DND-41 (cell line): Measurements from ENCODE around the gene KLHL11.

ENCODE experiments used
- ATAC-seq: fragments of 200-7000 bp; cut with Tn5 transposase; 3 replicates; pipeline ENCODE4 v1.9.1; 2021; ENCODE audit warnings: low read depth; ENCODE audit not compliant: insufficient read depth
- DNase-seq: peaks from one replicate; pipeline ENCODE4 v3.0.0-alpha.2; 2020
- H2AFZ ChIP-seq: 2 replicates; pipeline ENCODE4 v1.6.0; 2012; ENCODE audit warnings: low read depth, low read length
- H3K27ac ChIP-seq: 2 replicates; pipeline ENCODE4 v1.5.1; 2012; ENCODE audit warnings: low read length, inconsistent platforms
- H3K27me3 ChIP-seq: fragments of 200-600 bp; sonication (generic); 2 replicates; pipeline ENCODE4 v1.6.0; 2012; ENCODE audit warnings: low read length, mild to moderate bottlenecking, inconsistent platforms; ENCODE audit not compliant: insufficient read depth, poor library complexity
- H3K36me3 ChIP-seq: 2 replicates; pipeline ENCODE4 v1.5.1; 2012; ENCODE audit warnings: low read length, inconsistent platforms; ENCODE audit not compliant: insufficient read depth
- H3K4me1 ChIP-seq: 2 replicates; pipeline ENCODE4 v1.5.1; 2012; ENCODE audit warnings: mild to moderate bottlenecking, low read length; ENCODE audit not compliant: insufficient read depth
- H3K4me2 ChIP-seq: 2 replicates; pipeline ENCODE4 v1.6.0; 2012; ENCODE audit warnings: mild to moderate bottlenecking, moderate library complexity, low read length, inconsistent platforms; ENCODE audit not compliant: insufficient read depth
- H3K4me3 ChIP-seq, 2 experiments: fragments of 200-600 bp in 1 of 2; shearing (Covaris generic) in 1 of 2; 2 replicates each; pipeline ENCODE4 v1.5.1; 2012 to 2016; ENCODE audit warnings: inconsistent platforms in 2 of 2, low read length in 2 of 2, mild to moderate bottlenecking in 2 of 2, low read depth in 1 of 2, moderate library complexity in 1 of 2
- H3K79me2 ChIP-seq: 2 replicates; pipeline ENCODE4 v1.6.0; 2012; ENCODE audit warnings: low read length, inconsistent platforms; ENCODE audit not compliant: insufficient read depth
- H3K9ac ChIP-seq: 2 replicates; pipeline ENCODE4 v1.6.0; 2012; ENCODE audit warnings: low read depth, mild to moderate bottlenecking, inconsistent platforms, low read length, moderate library complexity
- H3K9me3 ChIP-seq: 2 replicates; pipeline ENCODE4 v1.5.1; 2012; ENCODE audit warnings: low read length, moderate library complexity, mild to moderate bottlenecking, inconsistent platforms; ENCODE audit not compliant: insufficient read depth, severe bottlenecking
- H4K20me1 ChIP-seq: 2 replicates; pipeline ENCODE4 v1.6.0; 2012; ENCODE audit warnings: low read length; ENCODE audit not compliant: insufficient read depth
- EZH2 ChIP-seq: IDR thresholded peaks from 3 replicates; pipeline ENCODE4 v1.6.1; 2012; ENCODE audit warnings: borderline replicate concordance, low read depth, mild to moderate bottlenecking, moderate library complexity, low read length, inconsistent platforms; ENCODE audit not compliant: severe bottlenecking
- TF ChIP-seq, protein P1 (sequence below): IDR thresholded peaks from 2 replicates; pipeline ENCODE4 v1.5.1; 2012; ENCODE audit warnings: borderline replicate concordance, low read length, moderate library complexity, mild to moderate bottlenecking; ENCODE audit not compliant: poor library complexity, severe bottlenecking; ENCODE audit errors: extremely low read depth

KLHL11 gene

DNA sequence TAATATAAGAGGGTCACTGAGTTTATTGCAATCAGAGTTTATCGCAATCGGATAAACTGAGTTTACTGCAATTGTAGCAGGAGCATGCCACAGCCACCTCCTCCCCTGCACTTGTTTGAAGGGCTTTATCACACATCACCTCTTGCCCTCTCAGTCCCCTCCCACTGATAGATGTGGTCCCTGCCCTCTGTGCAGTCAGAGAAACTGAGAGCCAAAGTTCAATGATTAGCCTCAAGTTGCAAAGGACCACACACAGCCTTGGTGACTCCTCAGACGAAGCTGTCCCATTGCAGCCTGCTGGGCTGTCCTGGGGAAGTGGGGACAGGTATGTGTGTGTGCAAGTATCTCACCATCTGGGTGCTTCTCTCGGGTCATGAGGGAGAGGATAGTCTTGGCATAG is 39.9 kb upstream of the KLHL11 start:
- Histone ChIP-seq H3K27me3 (no peaks in the 10 kb centered on the region), H3K4me2 (no peak overlapping the region), H3K4me1 (no peaks in the 10 kb centered on the region), H3K36me3 (peaks cover 97% of the 10 kb centered on the region), H4K20me1 (peaks cover 24% of the 10 kb centered on the region), H2AFZ (no peak overlapping the region), H3K27ac (no peak overlapping the region), H3K9me3 (no peaks in the 10 kb centered on the region), H3K4me3 (no peak overlapping the region), H3K79me2 (no peaks in the 10 kb centered on the region), H3K9ac (no peak overlapping the region)
- ATAC-seq: no peak
- DNase-seq: no peak
- TF ChIP-seq EZH2: no peak

DNA sequence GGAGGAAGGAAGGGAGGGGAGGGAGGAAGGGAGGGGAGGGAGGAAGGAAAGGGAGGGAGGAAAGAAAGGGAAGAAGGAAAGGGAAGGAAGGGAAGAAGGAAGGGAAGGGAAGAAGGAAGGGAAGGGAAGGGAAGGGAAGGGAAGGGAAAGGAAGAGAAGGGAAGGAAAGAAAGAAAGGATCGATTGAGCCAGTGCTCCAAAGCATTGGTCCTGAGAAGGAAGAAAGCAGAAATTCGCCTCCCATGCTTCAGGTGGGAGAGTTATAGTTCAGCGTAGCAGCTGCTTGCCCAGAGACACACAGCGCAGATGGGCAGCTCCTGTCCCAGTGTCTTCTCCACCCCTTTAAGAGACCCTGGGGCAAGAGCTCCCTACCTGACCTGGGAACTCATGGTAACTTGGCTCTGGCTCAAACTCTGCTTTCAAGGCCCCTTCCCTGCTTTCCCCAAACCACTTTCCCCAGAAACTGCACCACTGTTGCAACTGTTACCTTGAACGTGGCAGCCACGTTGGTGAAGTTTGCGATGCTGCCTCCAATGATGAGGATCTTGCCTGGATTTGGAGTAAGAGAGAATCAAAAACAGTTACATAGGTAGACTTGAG is 39.1 kb upstream of the KLHL11 start:
- Histone ChIP-seq H3K27ac (no peak overlapping the region), H3K27me3 (no peaks in the 10 kb centered on the region), H4K20me1 (peaks cover 21% of the 10 kb centered on the region), H2AFZ (no peak overlapping the region), H3K4me3 (no peak overlapping the region), H3K4me2 (no peak overlapping the region), H3K4me1 (no peaks in the 10 kb centered on the region), H3K9ac (no peak overlapping the region), H3K9me3 (no peaks in the 10 kb centered on the region), H3K79me2 (no peaks in the 10 kb centered on the region), H3K36me3 (peaks cover 95% of the 10 kb centered on the region)
- no peak for ATAC-seq
- no peak for DNase-seq
- TF ChIP-seq, protein P1, sequence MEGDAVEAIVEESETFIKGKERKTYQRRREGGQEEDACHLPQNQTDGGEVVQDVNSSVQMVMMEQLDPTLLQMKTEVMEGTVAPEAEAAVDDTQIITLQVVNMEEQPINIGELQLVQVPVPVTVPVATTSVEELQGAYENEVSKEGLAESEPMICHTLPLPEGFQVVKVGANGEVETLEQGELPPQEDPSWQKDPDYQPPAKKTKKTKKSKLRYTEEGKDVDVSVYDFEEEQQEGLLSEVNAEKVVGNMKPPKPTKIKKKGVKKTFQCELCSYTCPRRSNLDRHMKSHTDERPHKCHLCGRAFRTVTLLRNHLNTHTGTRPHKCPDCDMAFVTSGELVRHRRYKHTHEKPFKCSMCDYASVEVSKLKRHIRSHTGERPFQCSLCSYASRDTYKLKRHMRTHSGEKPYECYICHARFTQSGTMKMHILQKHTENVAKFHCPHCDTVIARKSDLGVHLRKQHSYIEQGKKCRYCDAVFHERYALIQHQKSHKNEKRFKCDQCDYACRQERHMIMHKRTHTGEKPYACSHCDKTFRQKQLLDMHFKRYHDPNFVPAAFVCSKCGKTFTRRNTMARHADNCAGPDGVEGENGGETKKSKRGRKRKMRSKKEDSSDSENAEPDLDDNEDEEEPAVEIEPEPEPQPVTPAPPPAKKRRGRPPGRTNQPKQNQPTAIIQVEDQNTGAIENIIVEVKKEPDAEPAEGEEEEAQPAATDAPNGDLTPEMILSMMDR: no peak

DNA sequence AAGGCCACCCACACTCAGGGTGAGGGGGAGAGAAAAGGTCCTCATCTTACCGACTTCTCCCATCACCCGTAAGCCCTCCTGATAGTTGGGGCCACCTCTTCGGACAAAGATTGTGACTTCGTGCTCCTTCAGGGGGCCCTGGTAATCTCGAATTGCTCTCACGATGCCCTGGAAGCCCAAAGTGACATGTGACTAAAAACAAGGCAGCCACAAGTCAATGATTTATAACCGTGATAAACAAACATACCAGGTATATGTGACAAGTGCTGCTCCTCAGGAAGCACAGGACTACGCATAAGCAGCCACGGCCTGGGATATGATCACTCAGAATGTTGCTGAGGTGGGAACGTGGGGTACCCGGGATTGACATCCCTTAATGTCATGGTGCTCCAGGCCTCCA is 36.4 kb upstream of the KLHL11 start:
- H3K79me2 ChIP-seq: no peaks in the 10 kb centered on the region
- no peak overlapping the region for H2AFZ ChIP-seq
- no peak overlapping the region for H3K27ac ChIP-seq
- H3K36me3 ChIP-seq: peaks cover 96% of the 10 kb centered on the region
- no peaks in the 10 kb centered on the region for H3K27me3 ChIP-seq
- ATAC-seq (no peak), DNase-seq (no peak)
- no peak overlapping the region for H3K9ac ChIP-seq
- H3K4me1 ChIP-seq: no peaks in the 10 kb centered on the region
- H3K4me2 ChIP-seq: no peak overlapping the region
- TF ChIP-seq, protein P1: no peak
- no peak for TF ChIP-seq EZH2
- H3K4me3 ChIP-seq: no peak overlapping the region
- H4K20me1 ChIP-seq: peaks cover 13% of the 10 kb centered on the region
- H3K9me3 ChIP-seq: no peaks in the 10 kb centered on the region

- peaks cover 30% of the 10 kb centered on the region for H4K20me1 ChIP-seq
- peaks cover 97% of the 10 kb centered on the region for H3K36me3 ChIP-seq
- no peak overlapping the region for H3K4me3 ChIP-seq
- H3K4me1 ChIP-seq: no peaks in the 10 kb centered on the region
- TF ChIP-seq, protein P1: peak; percentile 12
- TF ChIP-seq EZH2: no peak
- ATAC-seq: no peak; the same call in 2 of the 3 replicates
- no peak for DNase-seq
- H3K9ac ChIP-seq: no peak overlapping the region
- H2AFZ ChIP-seq: no peak overlapping the region
- H3K4me2 ChIP-seq: no peak overlapping the region
- H3K27ac ChIP-seq: no peak overlapping the region
- no peaks in the 10 kb centered on the region for H3K27me3 ChIP-seq
- H3K79me2 ChIP-seq: no peaks in the 10 kb centered on the region; the same call in 1 of the 2 replicates
- no peaks in the 10 kb centered on the region for H3K9me3 ChIP-seq
Measured at GRCh38 chr17:41896726-41897125, 31.5 kb upstream of the KLHL11 start.
